Measurements from ENCODE around the gene ARHGAP1. TPM values are rescaled to one million over a fixed set of nuclear protein-coding genes. Genes with fewer than 3 reads are reported as not detected.

ARHGAP1 gene
- total RNA-seq, 1 experiment from 2014 or later: 53.0 TPM

DNA sequence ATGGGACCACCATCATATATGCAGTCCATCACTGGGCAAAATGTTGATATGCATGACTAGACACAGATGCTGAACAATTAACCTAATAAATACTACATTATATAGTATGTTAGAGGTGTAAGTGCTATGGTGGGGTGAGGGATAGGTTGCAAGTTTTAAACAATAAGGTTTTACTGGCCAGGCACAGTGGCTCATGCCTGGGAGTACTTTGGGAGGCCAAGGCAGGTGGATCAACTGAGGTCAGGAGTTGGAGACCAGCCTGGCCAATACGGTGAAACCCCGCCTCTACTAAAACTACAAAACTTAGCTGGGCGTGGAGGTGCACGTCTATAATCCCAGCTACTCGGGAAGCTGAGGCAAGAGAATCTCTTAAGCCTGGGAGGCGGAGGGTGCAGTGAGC lies 46.7 kb upstream of the ARHGAP1 start:
- ATAC-seq: no peak
- Mint-ChIP-seq H3K4me1 (no peaks in the 10 kb centered on the region; the same call in 1 of the 2 replicates), H3K36me3 (peaks cover 83% of the 10 kb centered on the region), H3K4me3 (no peak overlapping the region), H3K27ac (no peak overlapping the region), H3K9me3 (no peaks in the 10 kb centered on the region), H3K27me3 (ENCODE audit: low read depth) (no peaks in the 10 kb centered on the region)
- ChIA-PET POLR2A (no interaction called here), CTCF (interaction anchor here (0.7 kb wide), 1 partner anchor 40 kb away, joined by 4 read pairs; no protein-coding TSS in a partner anchor)
- no peak for DNase-seq (ENCODE audit: low spot score)
- TF ChIP-seq FOXP4 (CRISPR knock-in tag; IDR thresholded peaks at IDR 0.05) (no peak), SOX15 (CRISPR knock-in tag; IDR thresholded peaks at IDR 0.05) (no peak), ARID4B (CRISPR knock-in tag; IDR thresholded peaks at IDR 0.05; ENCODE audit: borderline replicate concordance) (no peak), STAT6 (CRISPR knock-in tag; conservative IDR thresholded peaks at IDR 0.05; ENCODE audit: low read depth) (no peak), TEAD4 (CRISPR knock-in tag; IDR thresholded peaks at IDR 0.05) (no peak), AR (CRISPR knock-in tag; IDR thresholded peaks at IDR 0.05) (no peak), RELA (CRISPR knock-in tag; IDR thresholded peaks at IDR 0.05; ENCODE audit: borderline replicate concordance) (no peak), JUN (CRISPR knock-in tag; IDR thresholded peaks at IDR 0.05) (no peak), IRF2 (CRISPR knock-in tag; IDR thresholded peaks at IDR 0.05; ENCODE audit: borderline replicate concordance, low read depth) (no peak), ESRRA (CRISPR knock-in tag; IDR thresholded peaks at IDR 0.05; ENCODE audit: borderline replicate concordance) (no peak), PREB (CRISPR knock-in tag; IDR thresholded peaks at IDR 0.05; ENCODE audit: borderline replicate concordance) (no peak)
- TF ChIP-seq, protein P1, sequence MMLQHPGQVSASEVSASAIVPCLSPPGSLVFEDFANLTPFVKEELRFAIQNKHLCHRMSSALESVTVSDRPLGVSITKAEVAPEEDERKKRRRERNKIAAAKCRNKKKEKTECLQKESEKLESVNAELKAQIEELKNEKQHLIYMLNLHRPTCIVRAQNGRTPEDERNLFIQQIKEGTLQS (CRISPR knock-in tag; conservative IDR thresholded peaks at IDR 0.05): no peak
- TF ChIP-seq, protein P2, sequence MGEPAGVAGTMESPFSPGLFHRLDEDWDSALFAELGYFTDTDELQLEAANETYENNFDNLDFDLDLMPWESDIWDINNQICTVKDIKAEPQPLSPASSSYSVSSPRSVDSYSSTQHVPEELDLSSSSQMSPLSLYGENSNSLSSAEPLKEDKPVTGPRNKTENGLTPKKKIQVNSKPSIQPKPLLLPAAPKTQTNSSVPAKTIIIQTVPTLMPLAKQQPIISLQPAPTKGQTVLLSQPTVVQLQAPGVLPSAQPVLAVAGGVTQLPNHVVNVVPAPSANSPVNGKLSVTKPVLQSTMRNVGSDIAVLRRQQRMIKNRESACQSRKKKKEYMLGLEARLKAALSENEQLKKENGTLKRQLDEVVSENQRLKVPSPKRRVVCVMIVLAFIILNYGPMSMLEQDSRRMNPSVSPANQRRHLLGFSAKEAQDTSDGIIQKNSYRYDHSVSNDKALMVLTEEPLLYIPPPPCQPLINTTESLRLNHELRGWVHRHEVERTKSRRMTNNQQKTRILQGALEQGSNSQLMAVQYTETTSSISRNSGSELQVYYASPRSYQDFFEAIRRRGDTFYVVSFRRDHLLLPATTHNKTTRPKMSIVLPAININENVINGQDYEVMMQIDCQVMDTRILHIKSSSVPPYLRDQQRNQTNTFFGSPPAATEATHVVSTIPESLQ (CRISPR knock-in tag; IDR thresholded peaks at IDR 0.05): no peak
- TF ChIP-seq, protein P3, sequence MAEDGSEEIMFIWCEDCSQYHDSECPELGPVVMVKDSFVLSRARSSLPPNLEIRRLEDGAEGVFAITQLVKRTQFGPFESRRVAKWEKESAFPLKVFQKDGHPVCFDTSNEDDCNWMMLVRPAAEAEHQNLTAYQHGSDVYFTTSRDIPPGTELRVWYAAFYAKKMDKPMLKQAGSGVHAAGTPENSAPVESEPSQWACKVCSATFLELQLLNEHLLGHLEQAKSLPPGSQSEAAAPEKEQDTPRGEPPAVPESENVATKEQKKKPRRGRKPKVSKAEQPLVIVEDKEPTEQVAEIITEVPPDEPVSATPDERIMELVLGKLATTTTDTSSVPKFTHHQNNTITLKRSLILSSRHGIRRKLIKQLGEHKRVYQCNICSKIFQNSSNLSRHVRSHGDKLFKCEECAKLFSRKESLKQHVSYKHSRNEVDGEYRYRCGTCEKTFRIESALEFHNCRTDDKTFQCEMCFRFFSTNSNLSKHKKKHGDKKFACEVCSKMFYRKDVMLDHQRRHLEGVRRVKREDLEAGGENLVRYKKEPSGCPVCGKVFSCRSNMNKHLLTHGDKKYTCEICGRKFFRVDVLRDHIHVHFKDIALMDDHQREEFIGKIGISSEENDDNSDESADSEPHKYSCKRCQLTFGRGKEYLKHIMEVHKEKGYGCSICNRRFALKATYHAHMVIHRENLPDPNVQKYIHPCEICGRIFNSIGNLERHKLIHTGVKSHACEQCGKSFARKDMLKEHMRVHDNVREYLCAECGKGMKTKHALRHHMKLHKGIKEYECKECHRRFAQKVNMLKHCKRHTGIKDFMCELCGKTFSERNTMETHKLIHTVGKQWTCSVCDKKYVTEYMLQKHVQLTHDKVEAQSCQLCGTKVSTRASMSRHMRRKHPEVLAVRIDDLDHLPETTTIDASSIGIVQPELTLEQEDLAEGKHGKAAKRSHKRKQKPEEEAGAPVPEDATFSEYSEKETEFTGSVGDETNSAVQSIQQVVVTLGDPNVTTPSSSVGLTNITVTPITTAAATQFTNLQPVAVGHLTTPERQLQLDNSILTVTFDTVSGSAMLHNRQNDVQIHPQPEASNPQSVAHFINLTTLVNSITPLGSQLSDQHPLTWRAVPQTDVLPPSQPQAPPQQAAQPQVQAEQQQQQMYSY (CRISPR knock-in tag; IDR thresholded peaks at IDR 0.05): no peak
- TF ChIP-seq, protein P4, sequence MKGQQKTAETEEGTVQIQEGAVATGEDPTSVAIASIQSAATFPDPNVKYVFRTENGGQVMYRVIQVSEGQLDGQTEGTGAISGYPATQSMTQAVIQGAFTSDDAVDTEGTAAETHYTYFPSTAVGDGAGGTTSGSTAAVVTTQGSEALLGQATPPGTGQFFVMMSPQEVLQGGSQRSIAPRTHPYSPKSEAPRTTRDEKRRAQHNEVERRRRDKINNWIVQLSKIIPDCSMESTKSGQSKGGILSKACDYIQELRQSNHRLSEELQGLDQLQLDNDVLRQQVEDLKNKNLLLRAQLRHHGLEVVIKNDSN (CRISPR knock-in tag; IDR thresholded peaks at IDR 0.05): no peak
